ENCODE measurements around the gene RCBTB2.

GRCh38 chr13:48475230-48475629 lies 57.6 kb downstream of the RCBTB2 start:
- TF ChIP-seq REST (IDR thresholded peaks at IDR 0.05; ENCODE audit: insufficient read depth in 1 of 2, low read depth in 2 of 2, low read length in 2 of 2) (no peak), TAF1 (IDR thresholded peaks at IDR 0.05; ENCODE audit: borderline replicate concordance, insufficient read depth, low read length) (no peak)
